Brain pericyte (primary cell): ENCODE measurements around the gene ATP2B1.
A peak's percentile ranks its signal among the peaks of the same experiment; 100 is the strongest.
"Not testable (repeated sequence)": the region's sequence is repeated elsewhere in the genome, so short reads cannot be mapped to it uniquely, and the experiment has no call there.

Experiments
- DNase-seq: peaks from one replicate; pipeline ENCODE4 v3.0.0-alpha.2; 2012; ENCODE audit warnings: low read depth, low spot score

ATP2B1 gene

DNA sequence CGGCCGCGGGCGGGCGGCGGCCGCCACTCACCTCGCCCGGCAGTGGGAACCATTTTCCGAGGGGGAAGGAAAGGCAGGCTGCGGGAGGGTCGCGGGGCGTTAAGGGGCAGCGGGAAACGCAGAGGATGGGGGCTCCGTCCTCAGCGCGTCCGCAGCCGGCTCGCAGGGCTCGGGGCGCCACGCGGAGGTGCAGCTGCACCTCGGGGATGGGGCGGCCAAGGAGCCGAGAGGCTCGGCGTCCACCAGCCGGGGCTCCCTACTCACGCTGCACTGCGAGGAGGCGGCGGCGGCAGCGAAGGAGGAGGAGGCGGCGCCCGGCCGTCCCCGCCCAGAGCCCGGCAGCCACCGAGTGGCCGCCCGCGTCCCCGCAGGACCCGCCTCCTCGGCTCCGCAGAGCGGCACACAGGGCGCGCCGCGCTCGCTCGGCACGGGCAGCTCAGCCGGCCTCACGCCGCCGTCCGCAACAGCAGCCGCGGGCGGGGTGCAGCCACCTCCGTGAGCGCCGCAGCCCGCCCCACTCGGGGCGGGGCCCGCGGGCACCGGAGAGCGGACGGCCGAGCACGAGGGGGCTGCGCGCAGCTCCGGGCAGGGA is at the start of gene ATP2B1:
TSS of gene ATP2B1 (minus strand) at position 274 of the 592 bp plus-strand sequence. CDS start 52,952 bp downstream, outside the sequence.
- DNase-seq, result peak; percentile 21

DNA sequence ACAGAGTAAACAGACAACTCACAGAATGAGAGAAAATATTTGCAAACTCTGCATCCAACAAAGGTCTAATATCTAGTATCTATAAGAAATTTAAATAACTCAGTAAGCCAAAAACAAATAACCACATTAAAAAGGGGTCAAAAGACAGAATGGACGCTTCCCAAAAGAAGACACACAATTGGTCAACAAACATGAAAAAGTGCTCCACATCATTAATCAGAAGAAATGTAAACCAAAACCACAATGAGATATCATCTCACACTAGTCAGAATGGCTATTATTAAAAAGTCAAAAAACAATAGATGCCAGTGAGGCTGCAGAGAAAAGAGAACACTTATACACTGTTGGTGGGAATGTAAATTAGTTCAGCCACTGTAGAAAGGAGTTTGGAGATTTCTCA is 49.3 kb upstream of the ATP2B1 start:
- not testable (repeated sequence) for DNase-seq

DNA sequence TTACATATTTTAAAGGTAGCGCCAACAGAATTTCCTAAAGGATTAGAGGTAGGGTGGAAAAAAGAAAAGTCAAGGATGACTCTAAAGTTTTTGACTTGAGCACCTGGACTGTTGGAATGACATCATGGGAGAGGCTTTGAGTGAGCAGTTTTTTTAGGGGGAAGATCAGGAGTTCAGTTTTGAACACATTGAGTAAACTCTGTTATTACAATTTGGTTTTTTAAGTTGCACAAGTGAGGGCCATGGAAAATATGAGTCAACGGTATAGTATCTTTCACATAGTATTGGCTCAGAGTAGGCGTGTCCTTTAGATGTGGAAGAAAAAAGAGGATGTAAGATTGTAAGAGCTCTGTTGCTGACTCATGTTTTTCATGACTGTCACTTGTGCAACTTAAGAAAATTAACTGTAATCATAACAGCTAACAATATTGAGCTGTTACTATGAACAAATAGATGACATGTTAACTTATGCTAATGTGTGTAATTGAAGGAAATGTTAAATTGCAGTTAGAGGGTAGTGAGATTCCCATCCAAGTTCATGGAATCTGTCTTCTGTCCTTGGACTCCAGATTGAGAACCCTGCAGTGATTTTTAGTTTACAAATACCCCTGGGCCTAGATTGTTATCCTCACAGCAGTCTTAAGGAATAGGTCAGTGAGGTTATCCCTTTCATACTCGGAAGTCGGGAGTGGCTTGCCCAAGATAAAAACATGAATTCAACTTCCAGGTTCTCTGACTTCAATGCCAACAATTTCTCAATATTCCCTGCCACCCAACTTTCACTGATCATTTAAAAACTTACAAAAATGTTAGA is 48.2 kb upstream of the ATP2B1 start:
- DNase-seq, result peak; percentile 73

DNA sequence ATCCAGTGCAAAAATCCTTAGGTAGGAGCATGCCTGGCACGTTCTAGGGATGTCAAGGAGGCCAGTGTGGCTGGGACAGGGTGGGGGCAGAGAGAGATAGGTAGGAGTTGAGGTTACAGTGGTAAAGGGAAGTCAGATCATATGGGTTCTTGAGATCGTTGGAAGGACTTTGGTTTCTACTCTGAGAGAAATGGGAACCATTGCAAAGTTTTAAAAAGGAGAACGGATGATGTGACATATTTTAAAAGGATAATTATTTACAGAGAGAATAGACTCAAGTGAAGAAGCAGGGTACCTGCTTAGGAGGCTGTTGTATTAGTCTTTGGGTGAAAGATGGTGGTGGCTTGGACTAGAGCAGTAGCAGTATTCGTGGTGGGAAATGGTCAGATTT is 47.6 kb upstream of the ATP2B1 start:
- no peak for DNase-seq

DNA sequence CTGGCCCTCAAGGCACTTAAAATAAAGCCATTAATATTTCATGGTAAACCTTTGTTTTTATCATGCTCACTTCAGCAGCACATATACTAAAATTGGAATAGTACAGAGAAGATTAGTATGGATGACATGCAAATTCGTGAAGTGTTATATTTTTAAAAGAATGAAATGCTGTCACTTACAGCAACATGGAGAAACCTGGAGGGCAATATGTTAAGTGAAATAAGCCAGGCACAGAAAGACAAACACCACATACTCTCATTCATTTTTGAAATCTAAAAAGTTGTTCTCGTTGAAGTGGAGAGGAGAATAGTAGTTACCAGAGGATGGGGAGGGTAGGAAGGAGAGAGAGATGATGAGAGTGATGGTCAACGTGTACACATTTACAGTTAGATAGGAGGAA is 45.4 kb upstream of the ATP2B1 start:
- no peak for DNase-seq

DNA sequence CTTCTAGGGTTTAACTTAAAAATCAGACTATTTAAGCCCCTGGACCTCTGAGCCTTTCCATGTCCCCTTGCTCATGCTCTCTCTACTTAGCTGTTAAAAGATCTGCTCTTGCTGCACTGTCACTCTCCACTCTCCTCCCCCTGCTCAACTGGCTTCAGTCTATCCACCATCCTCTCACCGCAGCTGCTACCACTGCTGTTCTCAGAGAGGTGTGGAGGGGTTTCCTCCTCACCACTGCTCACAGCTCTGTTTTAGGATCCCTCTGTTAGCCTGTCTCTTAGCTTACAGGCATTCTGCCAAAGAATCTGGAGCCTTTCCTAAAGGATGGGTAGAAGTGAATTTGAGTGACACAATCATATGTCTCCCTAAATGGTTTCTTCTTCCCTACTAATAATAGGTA is 43.7 kb upstream of the ATP2B1 start:
- DNase-seq, result no peak

DNA sequence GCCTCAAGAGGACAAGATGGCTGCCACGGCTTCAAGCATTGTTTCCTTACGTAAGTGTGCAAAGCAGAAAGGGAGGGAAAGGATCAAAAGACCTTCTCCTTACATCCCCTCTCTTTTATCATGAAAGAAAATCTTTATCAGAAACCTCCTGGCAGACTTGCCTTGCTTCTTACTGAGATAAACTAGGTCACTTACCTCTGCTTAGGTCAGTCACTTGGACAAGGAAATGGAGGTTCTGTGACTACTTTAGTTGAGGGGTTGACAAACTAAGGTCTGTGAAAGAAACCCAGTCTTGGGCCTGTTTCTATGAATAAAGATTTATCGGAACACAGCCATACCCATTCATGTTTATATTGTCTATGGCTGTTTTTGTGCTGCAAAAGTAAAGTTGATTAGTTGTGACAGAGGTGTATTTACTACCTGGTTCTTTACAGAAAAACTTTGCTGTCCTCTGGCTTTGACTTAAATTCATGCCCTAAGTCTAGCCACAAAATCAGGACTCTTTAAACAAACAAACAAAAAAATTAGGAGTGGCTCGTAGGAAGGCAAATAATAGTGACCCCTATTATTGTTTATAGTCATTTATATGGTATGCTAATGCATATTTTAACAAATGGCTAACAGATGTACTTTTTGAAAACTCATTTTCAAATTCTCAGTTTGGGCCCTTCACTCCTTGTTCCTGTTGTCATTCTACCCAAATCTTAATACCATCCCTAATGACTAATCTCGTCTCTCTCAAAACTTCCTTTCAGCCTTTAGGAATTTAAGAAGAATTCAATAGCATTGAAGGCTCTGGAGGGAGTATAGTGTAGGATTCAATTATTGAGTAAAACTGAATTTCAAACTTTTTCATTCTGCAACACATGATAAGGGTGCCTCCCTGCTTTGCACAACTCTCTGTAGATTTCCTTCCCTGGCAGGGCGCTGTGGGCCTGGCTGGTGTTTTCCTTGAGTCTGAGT is 42.0 kb upstream of the ATP2B1 start:
- no peak for DNase-seq

DNA sequence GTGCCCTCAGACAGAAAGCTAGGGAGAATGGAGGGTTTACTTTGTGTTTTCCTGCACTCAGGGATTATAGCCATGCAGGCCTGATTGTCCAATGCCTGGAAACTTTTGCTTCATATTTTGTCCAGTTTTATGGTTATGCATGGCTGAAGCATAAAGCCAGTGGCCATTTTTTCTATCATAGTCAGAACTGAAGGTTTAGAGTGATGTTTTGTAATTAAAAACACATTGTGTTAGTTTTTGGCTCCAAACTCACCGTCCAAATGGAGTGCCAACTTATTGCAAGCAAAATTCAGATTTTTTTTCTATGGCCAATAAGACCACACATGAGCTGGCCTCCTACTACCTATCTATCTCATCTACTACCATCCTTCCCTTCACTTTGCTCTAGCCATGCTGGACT is 40.2 kb upstream of the ATP2B1 start:
- no peak for DNase-seq

DNA sequence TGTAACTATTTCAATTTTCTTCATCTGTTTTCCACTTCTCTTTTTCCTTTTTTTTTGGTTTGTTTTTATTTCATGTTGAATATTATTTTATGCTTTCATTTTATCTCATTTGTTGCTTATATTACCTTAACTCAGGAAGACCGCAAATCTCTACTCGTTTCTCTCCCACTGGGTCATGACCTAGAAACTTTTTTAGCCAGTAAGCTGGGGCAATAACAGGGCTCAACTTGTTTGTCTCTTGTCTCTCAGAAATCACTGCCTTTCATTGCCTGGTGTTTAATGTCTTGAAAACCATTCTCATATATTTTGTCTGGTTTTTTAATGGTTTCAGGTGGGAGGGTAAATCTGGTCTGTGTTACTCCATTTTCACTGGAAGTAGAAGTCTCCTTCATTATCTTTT is 36.6 kb upstream of the ATP2B1 start:
- no peak for DNase-seq

DNA sequence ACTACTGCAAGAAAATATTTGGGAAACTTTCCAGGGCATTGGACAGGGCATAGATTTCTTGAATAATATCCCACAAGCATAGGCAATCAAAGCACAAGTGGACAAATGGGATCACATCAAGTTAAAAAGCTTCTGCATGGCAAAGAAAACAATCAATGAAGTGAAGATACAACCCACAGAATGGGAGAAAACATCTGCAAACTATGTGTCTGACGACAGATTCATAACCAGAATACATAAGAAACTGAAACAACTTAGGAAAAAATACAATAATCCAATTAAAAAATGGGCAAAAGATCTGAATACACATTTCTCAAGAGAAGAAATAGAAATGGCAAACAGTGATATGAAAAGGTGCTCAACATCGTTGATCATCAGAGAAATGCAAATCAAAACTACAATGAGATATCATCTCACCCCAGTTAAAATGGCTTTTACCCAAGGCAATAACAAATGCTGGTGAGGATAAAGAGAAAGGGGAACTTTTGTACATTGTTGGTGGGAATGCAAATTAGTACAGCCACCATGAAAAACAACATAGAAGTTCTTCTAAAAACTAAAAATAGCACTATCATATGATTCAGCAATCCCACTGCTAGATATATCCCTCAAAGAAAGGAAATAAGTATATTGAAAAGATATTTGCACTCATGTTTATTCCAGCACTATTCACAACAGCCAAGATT is 33.8 kb upstream of the ATP2B1 start:
- DNase-seq, result no peak

DNA sequence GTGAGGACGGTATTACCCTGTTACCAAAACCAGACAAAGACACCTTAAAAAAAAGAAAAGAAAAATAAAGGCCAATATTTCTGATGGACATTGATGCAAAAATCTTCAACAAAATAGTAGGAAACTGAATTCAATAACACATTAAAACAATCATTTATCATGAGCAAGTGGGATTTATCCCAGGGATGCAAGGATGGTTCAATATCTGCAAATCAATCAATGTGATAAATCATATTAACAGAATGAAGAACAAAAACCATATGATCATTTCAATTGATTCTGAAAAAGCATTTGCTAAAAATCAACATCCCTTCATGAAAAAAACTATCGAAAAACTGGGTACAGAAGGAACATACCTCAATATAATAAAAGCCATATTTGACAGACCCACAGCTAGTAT is 32.3 kb upstream of the ATP2B1 start:
- DNase-seq, result no peak

DNA sequence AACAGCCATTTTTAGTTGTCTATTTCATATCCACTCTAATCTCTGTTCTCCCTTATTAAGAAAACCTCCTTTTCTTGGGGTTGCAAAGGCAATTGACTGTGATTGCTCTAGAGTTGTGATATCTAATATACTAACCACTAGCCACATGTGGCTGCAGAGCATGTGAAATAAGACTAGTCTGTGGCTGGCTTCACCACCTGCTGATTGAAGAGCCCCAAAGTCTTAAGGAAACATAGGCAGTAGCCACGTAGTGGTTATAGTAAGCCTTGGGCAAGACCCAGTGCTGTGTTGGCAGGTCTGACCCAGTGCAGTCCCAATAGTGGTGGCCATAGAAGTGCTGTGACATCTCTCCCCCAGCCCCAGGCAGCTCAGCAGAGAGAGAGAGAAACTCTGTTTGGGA is 28.4 kb upstream of the ATP2B1 start:
- no peak for DNase-seq

DNA sequence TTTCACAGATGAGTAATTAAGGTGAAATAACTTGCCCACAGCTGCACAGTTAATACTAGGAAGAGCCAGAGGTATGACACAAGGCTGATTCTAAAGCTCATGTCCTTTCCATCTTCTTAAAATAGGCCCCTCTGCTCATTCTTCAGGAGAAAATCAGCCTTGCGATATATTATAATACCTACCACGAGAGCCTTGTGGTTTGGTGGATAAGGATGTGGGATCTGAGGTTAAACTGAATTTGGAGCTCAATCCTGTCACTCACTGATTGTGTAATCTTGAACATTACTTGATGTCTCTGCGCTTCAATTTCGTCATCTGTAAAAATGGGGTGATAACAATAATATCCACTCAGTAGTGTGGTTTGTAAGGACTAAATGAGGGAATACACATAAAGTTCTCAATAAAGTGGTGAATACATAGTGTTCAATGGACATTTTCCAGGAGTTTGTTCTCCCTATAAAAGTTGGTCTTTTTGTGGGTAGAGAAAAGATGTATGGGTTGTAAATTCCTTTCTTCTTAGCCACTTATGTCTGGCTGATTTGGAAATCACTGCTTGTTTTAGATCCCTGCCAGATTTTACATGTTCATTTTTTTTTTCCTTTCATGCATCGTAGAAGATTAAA is 25.1 kb upstream of the ATP2B1 start:
- no peak for DNase-seq

DNA sequence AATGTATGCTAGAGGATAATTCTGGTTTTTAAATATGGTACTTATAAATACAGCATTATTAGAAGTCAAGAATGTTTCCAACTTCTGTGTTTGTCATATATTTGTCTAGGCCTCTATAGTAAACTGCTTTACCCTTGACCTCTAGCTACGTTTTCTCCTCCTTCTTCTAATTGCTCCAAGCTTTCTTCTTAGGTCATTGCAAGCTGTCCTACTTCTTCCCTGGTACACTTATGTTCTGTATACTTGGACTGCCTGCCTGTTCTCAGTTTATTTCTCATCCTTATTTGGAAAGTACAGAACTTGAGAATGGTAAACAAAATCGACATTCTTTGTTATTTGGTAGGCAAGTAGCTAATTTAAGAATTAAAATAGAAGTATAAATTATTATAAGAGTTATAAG is 23.9 kb upstream of the ATP2B1 start:
- no peak for DNase-seq

DNA sequence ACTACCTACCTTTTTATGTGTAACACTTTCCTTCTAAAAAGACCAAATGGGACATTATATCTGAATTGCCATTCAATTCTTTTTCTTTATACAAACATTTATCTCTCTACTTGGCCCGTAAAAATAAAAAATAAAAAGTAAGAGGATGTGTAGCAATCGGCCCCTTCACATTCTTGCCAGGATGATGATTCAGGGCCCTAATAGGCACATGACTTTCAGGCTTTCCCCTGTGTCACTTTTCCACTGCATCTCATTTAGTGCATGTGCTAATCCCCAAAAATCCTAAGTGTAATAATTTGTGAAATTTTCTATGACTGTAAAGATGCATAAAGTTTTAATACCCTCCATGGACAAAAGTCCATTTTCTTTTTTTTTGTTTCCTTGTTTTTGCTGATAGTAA is 23.0 kb upstream of the ATP2B1 start:
- DNase-seq, result no peak

DNA sequence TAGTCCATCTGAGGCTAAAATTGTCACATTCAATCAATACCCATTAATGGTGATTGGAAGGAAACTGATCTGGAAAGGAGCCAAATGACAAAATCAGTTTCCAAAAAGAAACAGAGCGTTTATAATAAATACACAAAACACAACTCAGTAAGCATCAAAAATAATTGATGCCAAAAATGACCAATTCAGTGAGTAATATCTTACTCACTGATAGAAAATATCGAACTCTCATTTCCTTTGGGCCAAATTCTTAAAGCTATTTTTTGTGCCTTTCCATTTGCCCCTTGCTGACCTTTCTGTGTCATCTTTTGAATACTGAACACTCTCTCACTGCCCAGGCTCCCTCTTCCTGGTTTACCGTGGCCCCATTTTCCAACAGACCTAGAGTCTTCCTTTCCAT is 22.5 kb upstream of the ATP2B1 start:
- no peak for DNase-seq

DNA sequence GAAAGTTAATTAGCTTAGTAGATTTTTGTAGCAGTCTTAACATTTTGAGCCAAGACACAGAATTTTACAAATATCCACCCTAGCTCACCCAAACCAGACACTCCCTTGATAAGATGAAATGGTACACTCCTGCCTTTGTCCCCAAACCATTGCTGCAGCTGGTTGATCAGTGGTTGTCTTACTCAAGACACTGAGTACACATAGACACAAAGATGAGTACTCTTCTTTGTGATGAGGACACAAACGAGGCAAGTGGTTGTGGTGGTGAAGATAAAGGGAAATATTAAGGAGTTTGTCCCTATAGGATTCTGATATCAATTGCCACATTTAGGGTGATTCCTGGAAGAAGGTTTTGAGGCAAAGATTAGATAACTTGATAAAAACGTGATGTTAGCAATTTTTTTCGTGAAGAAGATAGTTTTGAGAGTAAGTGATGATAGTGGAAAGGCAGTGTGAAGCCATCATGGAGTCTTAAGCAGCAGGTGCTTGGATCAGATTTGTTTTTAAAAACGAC is 21.4 kb upstream of the ATP2B1 start:
- no peak for DNase-seq

DNA sequence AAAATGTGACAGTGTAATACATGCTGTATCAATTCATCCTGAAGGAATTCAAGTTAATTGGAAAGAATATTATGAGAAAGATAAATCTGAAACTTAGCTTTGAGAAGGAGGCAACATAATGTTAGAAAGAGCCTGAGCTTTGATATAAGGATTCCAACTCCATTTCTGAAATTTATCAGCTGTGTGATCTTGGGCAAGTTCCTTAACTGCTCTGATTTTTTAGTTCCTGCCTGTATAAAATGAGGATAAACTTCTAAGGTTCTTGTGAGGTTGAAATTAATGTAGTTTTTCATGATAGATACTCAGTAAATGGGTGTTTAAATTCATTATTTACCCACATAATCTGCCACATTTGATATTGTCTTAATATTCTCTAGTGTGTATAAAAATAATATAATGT is 14.6 kb upstream of the ATP2B1 start:
- DNase-seq, result no peak

DNA sequence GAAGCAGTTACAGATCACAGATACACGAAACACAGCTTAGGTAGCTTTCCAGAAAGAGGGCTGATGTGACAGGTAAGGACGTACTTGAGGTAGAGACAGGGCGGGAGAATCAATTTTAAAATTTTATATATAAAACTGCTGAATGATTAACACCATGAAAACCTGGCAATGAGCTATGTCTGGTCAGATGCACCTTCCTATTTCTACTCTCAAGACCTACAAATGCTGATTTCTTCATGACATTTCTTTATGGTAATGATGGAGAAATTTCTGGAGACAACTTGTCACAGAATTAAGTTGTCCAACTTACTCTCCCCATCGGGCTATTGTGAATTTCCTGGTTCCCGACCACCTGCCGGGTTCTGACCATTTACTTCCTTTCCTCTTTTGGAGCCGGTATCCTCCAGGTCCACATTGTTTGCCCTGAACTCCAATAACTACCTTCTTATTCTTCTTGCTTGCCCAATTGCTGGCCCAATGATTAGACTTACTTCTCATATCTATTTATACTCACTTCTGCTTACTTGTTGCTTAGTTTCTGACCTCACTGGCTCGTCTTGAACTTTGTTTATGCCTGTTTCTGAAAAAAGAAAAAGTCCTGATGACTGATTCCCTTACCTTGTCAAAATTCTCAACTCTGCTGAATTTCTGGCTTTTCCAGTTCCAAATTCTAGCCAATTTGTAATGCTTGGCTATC is 12.8 kb upstream of the ATP2B1 start:
- DNase-seq, result no peak

DNA sequence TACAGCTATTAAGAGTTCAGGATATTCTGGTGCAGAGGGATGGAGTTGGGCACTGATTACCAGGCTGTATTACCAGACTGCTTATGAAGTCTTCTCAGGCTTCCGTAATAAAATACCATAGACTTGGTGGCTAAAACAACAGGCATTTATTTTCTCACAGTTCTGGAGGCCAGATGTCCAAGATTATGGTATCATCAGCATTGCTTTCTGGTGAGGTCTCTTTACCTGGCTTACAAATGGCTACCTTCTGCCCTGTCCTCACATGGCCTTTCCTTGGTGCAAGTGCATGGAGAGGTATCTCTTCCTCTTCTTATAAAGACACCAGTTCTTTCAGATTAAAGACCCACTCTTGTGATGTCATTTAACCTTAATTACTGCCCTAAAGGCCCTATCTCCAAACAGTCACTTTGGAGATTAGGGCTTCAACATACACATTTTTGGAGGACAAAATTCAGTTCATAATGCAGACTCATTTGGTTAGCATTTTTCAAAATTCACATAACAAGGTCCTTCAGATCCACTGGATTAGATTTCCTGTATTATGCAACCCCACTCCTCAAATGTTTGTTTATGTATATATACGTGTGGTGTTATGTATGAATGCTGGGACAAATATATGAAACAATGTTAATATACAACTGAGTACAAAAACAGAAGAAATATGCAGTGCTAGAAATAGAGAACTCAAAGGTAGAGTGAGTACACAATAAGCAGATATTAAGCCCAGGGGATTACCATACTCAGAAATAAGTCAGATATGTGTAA is 9.3 kb upstream of the ATP2B1 start:
- DNase-seq, result no peak
